Peyer's patch (tissue), 4 donors: ENCODE results near the gene PTGES3L. TPM values are rescaled to one million over a fixed set of nuclear protein-coding genes. Genes with fewer than 3 reads are reported as not detected.
A peak's percentile ranks its signal among the peaks of the same experiment; 100 is the strongest.
"Not testable (repeated sequence)": the region's sequence is repeated elsewhere in the genome, so short reads cannot be mapped to it uniquely, and the experiment has no call there.

Experiments
- DNase-seq, 3 donors: peaks; one replicate each; pipeline ENCODE4 v3.0.0-alpha.2; 2017 to 2019
- H3K27ac ChIP-seq, 4 donors: fragments of 200-600 bp; sonication (generic); one replicate each; pipeline ENCODE4 v1.5.1; 2016 to 2019
- H3K27me3 ChIP-seq, 2 donors: fragments of 200-600 bp; sonication (generic); one replicate each; pipeline ENCODE4 v1.5.1; 2019
- H3K36me3 ChIP-seq, 3 donors: fragments of 200-600 bp; sonication (generic); one replicate each; pipeline ENCODE4 v1.5.1; 2016 to 2019
- H3K4me1 ChIP-seq, 4 donors: fragments of 200-600 bp; sonication (generic); one replicate each; pipeline ENCODE4 v1.5.1; 2016 to 2019
- H3K4me3 ChIP-seq, 4 donors: fragments of 200-600 bp; sonication (generic); 1 replicate in 3 of 4; 2 replicates in 1 of 4; pipeline ENCODE4 v1.5.1; 2016 to 2019; ENCODE audit warnings: mild to moderate bottlenecking in 1 of 4
- H3K9me3 ChIP-seq, 4 donors: fragments of 200-600 bp; sonication (generic); one replicate each; pipeline ENCODE4 v1.5.1; 2016 to 2019; ENCODE audit warnings: mild to moderate bottlenecking in 1 of 4
- CTCF ChIP-seq, 6 experiments: fragments of 450-650 bp in 4 of 6; fragments of 200-600 bp in 2 of 6; sonication (generic) in 1 of 6; IDR thresholded peaks; one replicate each; pipeline ENCODE4 v1.5.1; 2017 to 2019; ENCODE audit warnings: antibody characterized with exemption in 6 of 6, mild to moderate bottlenecking in 3 of 6, moderate library complexity in 1 of 6
- POLR2A ChIP-seq, 2 donors: fragments of 450-650 bp; IDR thresholded peaks; one replicate each; pipeline ENCODE4 v1.5.1; 2017; ENCODE audit warnings: antibody characterized with exemption in 2 of 2, mild to moderate bottlenecking in 2 of 2, moderate library complexity in 2 of 2
- total RNA-seq, 4 donors: library from RNA; depleted of rRNA; stranded (reverse); fragments of >200 nt; gene quantifications; one replicate each; pipeline ENCODE4 v1.1.0, GENCODE V29; 2016

PTGES3L gene
- total RNA-seq, 4 donors from 2014 or later, result 1.6 to 6.9 (median 5.5) TPM; not detected in 1

DNA sequence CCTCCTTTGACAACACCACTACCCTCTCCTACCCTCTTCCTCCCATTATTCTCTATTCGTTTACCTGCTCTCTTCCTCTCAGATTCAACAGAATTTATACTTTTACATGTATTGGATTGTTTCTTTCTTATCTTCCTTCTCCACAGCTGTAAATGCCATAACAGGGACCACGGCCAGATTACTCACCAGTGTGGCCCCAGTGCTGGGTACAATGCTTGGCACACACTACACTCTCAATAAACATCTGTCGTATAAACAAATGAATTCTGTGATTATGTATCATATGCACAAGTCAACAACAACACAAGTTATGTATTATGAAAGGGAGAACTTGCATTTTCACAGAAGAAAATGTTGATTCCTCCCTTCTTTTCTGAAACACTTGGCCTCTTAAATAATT, 35.7 kb downstream of the PTGES3L start:
- H3K4me3 ChIP-seq, result no peak overlapping the region
- no peaks in the 10 kb centered on the region for H3K4me1 ChIP-seq
- no peak overlapping the region for H3K27ac ChIP-seq
- no peak for TF ChIP-seq CTCF (IDR thresholded peaks at IDR 0.05)
- TF ChIP-seq POLR2A (IDR thresholded peaks at IDR 0.05), result no peak
- H3K36me3 ChIP-seq, result peaks cover 0 to 11% (median 0%) of the 10 kb centered on the region in 3 donors
- H3K27me3 ChIP-seq, result no peaks in the 10 kb centered on the region
- DNase-seq, result no peak
- no peaks in the 10 kb centered on the region for H3K9me3 ChIP-seq

DNA sequence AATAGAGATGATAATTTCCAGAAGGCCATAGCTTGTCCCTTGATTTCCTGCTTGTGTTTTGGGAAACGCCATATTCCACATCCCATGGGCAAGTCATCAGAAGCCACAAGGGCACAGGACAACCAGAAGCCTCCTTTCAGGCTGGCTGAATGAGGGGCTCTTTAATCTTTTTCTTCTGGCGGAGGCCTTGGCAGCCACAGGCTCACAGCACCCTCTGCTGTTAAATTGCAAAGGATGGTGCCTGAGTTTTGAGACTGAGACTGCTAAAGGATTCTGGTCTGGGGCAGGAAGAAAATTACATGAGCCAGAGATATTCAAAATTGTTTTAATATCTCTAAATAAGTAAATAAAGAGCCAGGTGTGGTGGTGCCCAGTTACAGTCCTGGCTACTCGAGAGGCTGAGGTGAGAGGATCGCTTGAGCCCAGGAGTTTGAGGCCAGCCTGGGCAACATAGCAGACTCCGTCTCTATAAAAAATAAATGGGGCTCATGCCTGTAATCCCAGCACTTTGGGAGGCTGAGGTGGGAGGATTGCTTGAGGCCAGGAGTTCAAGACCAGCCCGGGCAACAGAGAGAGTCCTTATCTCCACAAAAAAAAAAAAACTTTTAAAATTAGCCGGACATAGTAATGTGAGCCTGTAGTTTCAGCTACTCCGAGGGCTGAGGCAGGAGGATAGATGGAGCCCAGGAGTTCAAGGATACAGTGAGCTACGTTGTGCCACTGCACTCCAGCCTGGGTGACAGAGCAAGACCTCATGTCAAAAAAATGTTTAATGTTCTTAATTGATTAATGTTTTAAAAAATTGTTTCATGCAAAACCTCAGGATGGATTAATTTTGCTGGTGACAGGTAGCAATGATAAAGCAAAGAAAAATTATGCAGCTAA, 41.9 kb downstream of the PTGES3L start:
- DNase-seq, result peak in 1 of 3 donors; percentile 64
- H3K36me3 ChIP-seq, result no peaks in the 10 kb centered on the region
- H3K27me3 ChIP-seq, result no peaks in the 10 kb centered on the region
- no peaks in the 10 kb centered on the region for H3K4me1 ChIP-seq
- H3K9me3 ChIP-seq, result no peaks in the 10 kb centered on the region
- TF ChIP-seq POLR2A (IDR thresholded peaks at IDR 0.05), result no peak
- peak in 4 of 6 experiments; percentile 44 to 69 (median 64) for TF ChIP-seq CTCF (IDR thresholded peaks at IDR 0.05)
- H3K27ac ChIP-seq, result no peak overlapping the region
- no peak overlapping the region for H3K4me3 ChIP-seq

DNA sequence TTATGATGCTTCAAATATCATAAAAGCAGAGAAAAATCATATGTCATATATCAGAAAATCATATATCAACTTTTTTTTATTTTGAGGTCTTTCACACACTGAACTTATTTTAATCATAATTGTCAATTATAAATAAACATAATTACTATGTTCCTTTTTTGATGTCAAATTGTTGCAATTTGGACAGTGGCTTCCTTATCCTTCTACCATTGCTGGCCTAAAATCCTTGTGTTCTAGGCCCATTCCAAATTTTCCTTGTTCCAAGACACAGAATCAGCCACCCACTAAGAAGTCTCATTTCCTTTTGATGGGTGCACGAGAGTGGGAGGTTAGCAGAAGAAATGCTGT, 50.4 kb downstream of the PTGES3L start:
- DNase-seq, result no peak
- H3K4me1 ChIP-seq, result peaks cover 0 to 7% (median 2%) of the 10 kb centered on the region in 4 donors
- peak overlapping the region in 1 of 4 donors; percentile 64 for H3K27ac ChIP-seq
- no peak for TF ChIP-seq CTCF (IDR thresholded peaks at IDR 0.05)
- no peak for TF ChIP-seq POLR2A (IDR thresholded peaks at IDR 0.05)
- no peak overlapping the region for H3K4me3 ChIP-seq
- H3K27me3 ChIP-seq, result no peaks in the 10 kb centered on the region
- no peaks in the 10 kb centered on the region for H3K36me3 ChIP-seq
- no peaks in the 10 kb centered on the region for H3K9me3 ChIP-seq

DNA sequence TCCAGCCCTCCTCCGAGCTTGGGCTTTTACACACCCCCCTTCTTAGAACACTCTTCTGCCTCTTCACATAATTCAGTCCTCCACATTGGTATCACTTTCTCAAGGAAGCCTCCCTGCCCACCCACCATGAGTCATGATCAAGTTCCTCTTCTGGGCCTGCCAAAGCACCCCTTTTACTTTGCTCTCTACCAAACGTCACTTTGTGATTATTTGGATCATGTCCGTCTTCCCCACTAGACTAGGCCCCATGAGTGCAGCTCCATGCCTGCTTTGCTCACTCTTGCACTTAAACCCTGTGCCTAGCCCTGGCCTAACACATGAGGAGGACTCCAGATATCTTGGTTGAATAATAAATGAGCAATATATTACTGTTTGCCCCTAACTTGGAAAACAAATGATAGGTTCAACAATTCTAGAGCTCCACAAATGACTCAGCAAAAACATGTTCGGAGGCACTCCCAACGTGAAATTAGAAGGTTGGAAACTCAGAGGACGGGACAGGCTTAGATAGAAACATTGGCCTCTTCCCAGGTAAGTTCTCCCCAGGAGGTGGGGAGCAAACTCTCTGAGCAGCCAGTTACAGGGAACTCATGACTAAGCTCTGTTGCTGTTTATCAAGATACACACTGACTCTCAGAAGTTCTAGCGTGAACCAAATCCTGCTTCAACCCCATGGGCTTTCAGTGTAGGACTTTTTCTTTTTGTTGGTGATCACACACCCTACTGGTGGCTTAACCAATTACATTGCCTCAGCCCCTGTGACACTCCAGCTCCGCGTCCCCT, 51.0 kb downstream of the PTGES3L start:
- DNase-seq, result peak in 2 of 3 donors; percentile 23 to 59
- TF ChIP-seq CTCF (IDR thresholded peaks at IDR 0.05) (peak; percentile 41 to 82 (median 73)), POLR2A (IDR thresholded peaks at IDR 0.05) (no peak)
- Histone ChIP-seq H3K9me3 (no peaks in the 10 kb centered on the region), H3K27ac (peak overlapping the region; percentile 16 to 64 (median 38)), H3K27me3 (no peaks in the 10 kb centered on the region), H3K36me3 (no peaks in the 10 kb centered on the region), H3K4me3 (no peak overlapping the region), H3K4me1 (peaks cover 0 to 7% (median 2%) of the 10 kb centered on the region in 4 donors)

- TF ChIP-seq POLR2A (IDR thresholded peaks at IDR 0.05), result no peak
- no peak for TF ChIP-seq CTCF (IDR thresholded peaks at IDR 0.05)
- Histone ChIP-seq H3K9me3 (no peaks in the 10 kb centered on the region), H3K4me3 (no peak overlapping the region), H3K36me3 (no peaks in the 10 kb centered on the region), H3K4me1 (peaks cover 0 to 21% (median 2%) of the 10 kb centered on the region in 4 donors), H3K27ac (no peak overlapping the region), H3K27me3 (no peaks in the 10 kb centered on the region)
- no peak for DNase-seq
Measured at GRCh38 chr17:42924891-42925290, 55.0 kb downstream of the PTGES3L start.

GRCh38 chr17:42923472-42923871, 56.4 kb downstream of the PTGES3L start:
- H3K36me3 ChIP-seq, H3K9me3 ChIP-seq, H3K27me3 ChIP-seq, H3K27ac ChIP-seq, DNase-seq, H3K4me3 ChIP-seq: not testable (repeated sequence)
- H3K4me1 ChIP-seq, result peaks cover 0 to 22% (median 0%) of the 10 kb centered on the region in 4 donors
